WTC11 (cell line): ENCODE measurements around the gene ARIH1. TPM values are rescaled to one million over a fixed set of nuclear protein-coding genes. Genes with fewer than 3 reads are reported as not detected.
"Not testable (repeated sequence)": the region's sequence is repeated elsewhere in the genome, so short reads cannot be mapped to it uniquely, and the experiment has no call there.

Experiments used
- ATAC-seq: fragments of 200-7000 bp; cut with Tn5 transposase; 2 replicates; pipeline ENCODE4 v1.10.0; 2021; ENCODE audit warnings: mild to moderate bottlenecking, moderate library complexity
- CTCF ChIA-PET: fragments of 300-600 bp; sonication (Branson Sonifier 250); formaldehyde crosslinking; loops from one replicate; lab custom pipeline; 2021; ENCODE audit warnings: antibody characterized with exemption; lab: Charles Lee
- POLR2A ChIA-PET: fragments of 350-600 bp; sonication (Branson Sonifier 250); formaldehyde crosslinking; loops from one replicate; lab custom pipeline; 2021; ENCODE audit warnings: antibody characterized with exemption; lab: Charles Lee
- DNase-seq: peaks from one replicate; pipeline ENCODE4 v3.0.0; 2021; ENCODE audit warnings: low spot score
- H3K27ac Mint-ChIP-seq: 2 replicates; pipeline ENCODE4 v1.8.0; 2021; ENCODE audit warnings: mixed read lengths
- H3K27me3 Mint-ChIP-seq: 2 replicates; pipeline ENCODE4 v1.8.0; 2021; ENCODE audit warnings: low read depth, mild to moderate bottlenecking, moderate library complexity, mixed read lengths
- H3K36me3 Mint-ChIP-seq: 2 replicates; pipeline ENCODE4 v1.8.0; 2021; ENCODE audit warnings: mixed read lengths
- H3K4me1 Mint-ChIP-seq: 2 replicates; pipeline ENCODE4 v1.8.0; 2022; ENCODE audit warnings: mixed read lengths
- H3K4me3 Mint-ChIP-seq: 2 replicates; pipeline ENCODE4 v1.8.0; 2021; ENCODE audit warnings: mild to moderate bottlenecking, moderate library complexity, mixed read lengths
- H3K9me3 Mint-ChIP-seq: 2 replicates; pipeline ENCODE4 v1.8.0; 2021; ENCODE audit warnings: mixed read lengths
- AR ChIP-seq: fragments of 250-450 bp; sonication (Bioruptor Pico); IDR thresholded peaks from 2 replicates; pipeline ENCODE4 v1.9.0; 2021; ENCODE audit warnings: mild to moderate bottlenecking
- ATF1 ChIP-seq: sonication (generic); formaldehyde crosslinking; IDR thresholded peaks from 2 replicates; pipeline ENCODE4 v1.8.1; 2023; ENCODE audit warnings: mild to moderate bottlenecking, moderate library complexity, missing genetic modification reagents
- ERG ChIP-seq: fragments of 250-450 bp; sonication (Bioruptor Pico); IDR thresholded peaks from 2 replicates; pipeline ENCODE4 v1.8.0; 2021; ENCODE audit warnings: mild to moderate bottlenecking
- HMGXB4 ChIP-seq: sonication (generic); formaldehyde crosslinking; IDR thresholded peaks from 2 replicates; pipeline ENCODE4 v1.8.1; 2023; ENCODE audit warnings: mild to moderate bottlenecking, moderate library complexity, missing genetic modification reagents
- JAZF1 ChIP-seq: fragments of 250-450 bp; sonication (Bioruptor Pico); IDR thresholded peaks from 2 replicates; pipeline ENCODE4 v1.9.0; 2021; ENCODE audit warnings: moderate library complexity, mild to moderate bottlenecking, inconsistent platforms
- USF2 ChIP-seq: sonication (generic); formaldehyde crosslinking; IDR thresholded peaks from 2 replicates; pipeline ENCODE4 v1.8.1; 2023; ENCODE audit warnings: mild to moderate bottlenecking, missing genetic modification reagents, moderate library complexity
- ZNF263 ChIP-seq: sonication (generic); formaldehyde crosslinking; IDR thresholded peaks from 2 replicates; pipeline ENCODE4 v1.8.1; 2022; ENCODE audit warnings: low read depth, mild to moderate bottlenecking, moderate library complexity, missing genetic modification reagents
- ZSCAN18 ChIP-seq: fragments of 250-450 bp; sonication (Bioruptor Pico); IDR thresholded peaks from 2 replicates; pipeline ENCODE4 v2.1.2; 2022; ENCODE audit warnings: mild to moderate bottlenecking, moderate library complexity
- total RNA-seq: library from RNA; stranded (reverse); gene quantifications from 3 replicates; pipeline ENCODE4 v1.2.3, GENCODE V29; 2021

ARIH1 gene
- total RNA-seq, 1 experiment from 2014 or later: 198 TPM

GRCh38 chr15:72614810-72615532, 140.8 kb downstream of the ARIH1 start:
- DNase-seq: no peak
- TF ChIP-seq ERG (CRISPR knock-in tag) (no peak), ZNF263 (CRISPR knock-in tag) (no peak), ATF1 (CRISPR knock-in tag) (no peak), HMGXB4 (no peak), JAZF1 (no peak)
- peaks cover 24% of the 10 kb centered on the region for H3K4me1 Mint-ChIP-seq
- H3K4me3 Mint-ChIP-seq: no peak overlapping the region
- ChIA-PET CTCF (interaction anchor here (1.0 to 1.3 kb wide), 2 partner anchors 15 to 56 kb away, joined by 5 to 9 read pairs; no protein-coding TSS in a partner anchor), POLR2A (interaction anchor here (1.4 kb wide), 1 partner anchor 10 kb away, joined by 4 read pairs; no protein-coding TSS in a partner anchor)
- no peaks in the 10 kb centered on the region for H3K36me3 Mint-ChIP-seq
- peak; percentile 17 for ATAC-seq
- H3K27ac Mint-ChIP-seq: peak overlapping the region; percentile 59; the same call in 1 of the 2 replicates
- no peaks in the 10 kb centered on the region; the same call in 1 of the 2 replicates for H3K27me3 Mint-ChIP-seq
- no peaks in the 10 kb centered on the region for H3K9me3 Mint-ChIP-seq

GRCh38 chr15:72615533-72616233, 141.6 kb downstream of the ARIH1 start:
- Mint-ChIP-seq H3K27ac (peak overlapping the region; percentile 59; the same call in 1 of the 2 replicates), H3K4me3 (peak overlapping the region; percentile 21), H3K4me1 (peaks cover 24% of the 10 kb centered on the region)
- H3K36me3 Mint-ChIP-seq, H3K27me3 Mint-ChIP-seq, H3K9me3 Mint-ChIP-seq: not testable (repeated sequence)
- peak; percentile 63 for DNase-seq
- peak; percentile 60 for TF ChIP-seq USF2 (CRISPR knock-in tag)
- ChIA-PET CTCF (interaction anchor here (1.0 to 1.3 kb wide), 2 partner anchors 16 to 55 kb away, joined by 5 to 9 read pairs; no protein-coding TSS in a partner anchor), POLR2A (interaction anchor here (1.4 kb wide), 1 partner anchor 11 kb away, joined by 4 read pairs; no protein-coding TSS in a partner anchor)
- ATAC-seq: peak; percentile 74

GRCh38 chr15:72616491-72617210, 142.5 kb downstream of the ARIH1 start:
- no peak for ATAC-seq
- ChIA-PET POLR2A (no interaction called here), CTCF (interaction anchor here (0.6 to 1.3 kb wide), 3 partner anchors 12 to 1538 kb away, joined by 3 to 4 read pairs (median 3); no protein-coding TSS in a partner anchor)
- H3K9me3 Mint-ChIP-seq: no peaks in the 10 kb centered on the region
- no peak overlapping the region for H3K4me3 Mint-ChIP-seq
- H3K36me3 Mint-ChIP-seq: no peaks in the 10 kb centered on the region
- H3K27me3 Mint-ChIP-seq: no peaks in the 10 kb centered on the region; the same call in 1 of the 2 replicates
- no peak overlapping the region for H3K27ac Mint-ChIP-seq
- TF ChIP-seq AR (CRISPR knock-in tag) (no peak), ZSCAN18 (CRISPR knock-in tag) (no peak)
- TF ChIP-seq, all 79 proteins: peak for 0
- H3K4me1 Mint-ChIP-seq: peaks cover 24% of the 10 kb centered on the region
- DNase-seq: no peak

- POLR2A ChIA-PET: not testable (repeated sequence)
Measured at GRCh38 chr15:72623854-72624253, 149.7 kb downstream of the ARIH1 start.

GRCh38 chr15:72626153-72626552, 152.0 kb downstream of the ARIH1 start:
- H3K27ac Mint-ChIP-seq, H3K4me3 Mint-ChIP-seq, H3K9me3 Mint-ChIP-seq, H3K36me3 Mint-ChIP-seq, H3K27me3 Mint-ChIP-seq, H3K4me1 Mint-ChIP-seq, ATAC-seq, POLR2A ChIA-PET, DNase-seq: not testable (repeated sequence)
- CTCF ChIA-PET: interaction anchor here (0.6 to 0.7 kb wide), 3 partner anchors 14 to 285 kb away, joined by 3 to 4 read pairs (median 4); no protein-coding TSS in a partner anchor

More at GRCh38 chr15:72623854-72624253, 149.7 kb downstream of the ARIH1 start:
- DNase-seq, H3K27me3 Mint-ChIP-seq, ATAC-seq, H3K4me1 Mint-ChIP-seq, CTCF ChIA-PET, H3K9me3 Mint-ChIP-seq, H3K27ac Mint-ChIP-seq, H3K36me3 Mint-ChIP-seq, H3K4me3 Mint-ChIP-seq: not testable (repeated sequence)
